Kidney (tissue), 14 donors: ENCODE data around the gene HAT1. TPM values are rescaled to one million over a fixed set of nuclear protein-coding genes. Genes with fewer than 3 reads are reported as not detected.

Experiments
- DNase-seq, 5 donors: peaks; one replicate each; pipeline ENCODE4 v3.0.0-alpha.2; 2013 to 2020
- FAIRE-seq: peaks from 2 replicates; lab custom pipeline; 2012; peaks lifted over from hg19 to GRCh38; lab: Jason Lieb, UNC
- H3K27ac ChIP-seq, 2 donors: one replicate each; pipeline ENCODE4 v1.7.0; 2013; ENCODE audit warnings: low read depth in 2 of 2, low read length in 2 of 2, inconsistent platforms in 1 of 2
- H3K27me3 ChIP-seq: one replicate; pipeline ENCODE4 v1.7.1; 2013; ENCODE audit warnings: low read length, inconsistent platforms; ENCODE audit not compliant: control insufficient read depth, insufficient read depth
- H3K36me3 ChIP-seq, 3 donors: one replicate each; pipeline versions ENCODE4 v1.7.0 to v1.7.1; 2013; ENCODE audit warnings: low read length in 3 of 3, control low read depth in 1 of 3, inconsistent platforms in 1 of 3; ENCODE audit not compliant: insufficient read depth in 3 of 3, control insufficient read depth in 2 of 3
- H3K4me1 ChIP-seq, 3 donors: one replicate each; pipeline versions ENCODE4 v1.7.0 to v1.7.1; 2013; ENCODE audit warnings: low read length in 3 of 3, inconsistent platforms in 1 of 3, low read depth in 1 of 3; ENCODE audit not compliant: control insufficient read depth in 2 of 3, insufficient read depth in 2 of 3
- H3K4me3 ChIP-seq, 3 donors: one replicate each; pipeline versions ENCODE4 v1.7.0 to v1.8.1; 2013; ENCODE audit warnings: low read length in 3 of 3, control low read depth in 1 of 3, inconsistent platforms in 1 of 3
- H3K9ac ChIP-seq, 3 donors: one replicate each; pipeline versions ENCODE4 v1.7.0 to v1.7.1; 2013; ENCODE audit warnings: low read length in 3 of 3, control low read depth in 1 of 3, inconsistent platforms in 1 of 3
- H3K9me3 ChIP-seq, 3 donors: one replicate each; pipeline versions ENCODE4 v1.7.0 to v1.7.1; 2013; ENCODE audit warnings: low read length in 3 of 3, control low read depth in 1 of 3, inconsistent platforms in 1 of 3; ENCODE audit not compliant: control insufficient read depth in 2 of 3, insufficient read depth in 1 of 3
- CTCF ChIP-seq: IDR thresholded peaks from 3 replicates; pipeline ENCODE4 v1.5.1; 2012; ENCODE audit warnings: mild to moderate bottlenecking, moderate library complexity, borderline replicate concordance; ENCODE audit not compliant: insufficient read depth; ENCODE audit errors: extremely low read depth
- intact Hi-C: fragments of 100-400 bp; cut with DNase I; formaldehyde crosslinking; loops from one replicate; pipeline ENCODE4 v1.11.1; 2022
- polyA plus RNA-seq: library from polyadenylated mRNA; stranded (reverse); fragments of 350-450 nt; fragmentation: Illumina TruSeq; extraction: RNeasy Lipid Tissue Mini Kit (QIAGEN cat#74804); gene quantifications from one replicate; pipeline ENCODE4 v1.2.3, GENCODE V29; 2014; ENCODE audit warnings: low read depth, low replicate concordance; ENCODE audit not compliant: insufficient read depth
- total RNA-seq: library from RNA; stranded (reverse); fragmentation: NEBNext Ultra II Directional; extraction: Animal tissue kit (Norgen Biotek cat#: 25700); gene quantifications from one replicate; pipeline ENCODE4 v1.2.1, GENCODE V29; 2021
- donor health status: control.
- donor health status: control.
- donor health status: control.
- donor health status: control.
- donor health status: control.
- donor health status: DM: yes; HTN: yes; CAD: no.
- donor health status: Normal renal cell carcinoma (clear cell type).

Gene HAT1
- total and polyA plus RNA-seq, 2 donors from 2014 or later, result 35.2 to 35.8 TPM

- no peak overlapping the region for H3K27ac ChIP-seq
- intact Hi-C loops, result no loop called here
- no peak for TF ChIP-seq CTCF
- FAIRE-seq (no peak), DNase-seq (no peak)
- no peak overlapping the region for H3K4me3 ChIP-seq
- no peaks in the 10 kb centered on the region for H3K27me3 ChIP-seq
- H3K36me3 ChIP-seq, result peaks cover 2 to 9% (median 7%) of the 10 kb centered on the region in 3 donors
- H3K9ac ChIP-seq, result no peak overlapping the region
- H3K9me3 ChIP-seq, result no peaks in the 10 kb centered on the region
- no peaks in the 10 kb centered on the region for H3K4me1 ChIP-seq
These were observed 42.0 kb downstream of the HAT1 start for GRCh38 chr2:171964308-171964707.

GRCh38 chr2:171965238-171965637, 43.0 kb downstream of the HAT1 start:
- Histone ChIP-seq H3K27ac (no peak overlapping the region), H3K36me3 (peaks cover 2 to 9% (median 7%) of the 10 kb centered on the region in 3 donors), H3K4me1 (no peaks in the 10 kb centered on the region), H3K9me3 (no peaks in the 10 kb centered on the region), H3K9ac (no peak overlapping the region), H3K27me3 (no peaks in the 10 kb centered on the region), H3K4me3 (no peak overlapping the region)
- FAIRE-seq, result no peak
- intact Hi-C loops, result no loop called here
- no peak for DNase-seq
- no peak for TF ChIP-seq CTCF

- no peak for TF ChIP-seq CTCF
- no peak for DNase-seq
- FAIRE-seq, result no peak
- no peak overlapping the region for H3K9ac ChIP-seq
- no peaks in the 10 kb centered on the region for H3K27me3 ChIP-seq
- intact Hi-C loops, result no loop called here
- H3K27ac ChIP-seq, result no peak overlapping the region
- no peaks in the 10 kb centered on the region for H3K9me3 ChIP-seq
- no peak overlapping the region for H3K4me3 ChIP-seq
- H3K4me1 ChIP-seq, result no peaks in the 10 kb centered on the region
- H3K36me3 ChIP-seq, result peaks cover 2 to 9% (median 7%) of the 10 kb centered on the region in 3 donors
These were observed 43.4 kb downstream of the HAT1 start for GRCh38 chr2:171965661-171966060.

GRCh38 chr2:171966235-171966634, 44.0 kb downstream of the HAT1 start:
- DNase-seq (no peak), FAIRE-seq (no peak)
- Histone ChIP-seq H3K4me1 (no peaks in the 10 kb centered on the region), H3K27me3 (no peaks in the 10 kb centered on the region), H3K9me3 (no peaks in the 10 kb centered on the region), H3K9ac (no peak overlapping the region), H3K4me3 (no peak overlapping the region), H3K36me3 (peaks cover 2 to 9% (median 7%) of the 10 kb centered on the region in 3 donors), H3K27ac (no peak overlapping the region)
- TF ChIP-seq CTCF, result no peak
- intact Hi-C loops, result no loop called here
